ENCODE measurements around the gene LRP1-AS. TPM values are rescaled to one million over a fixed set of nuclear protein-coding genes. Genes with fewer than 3 reads are reported as not detected.

Gene LRP1-AS
- total RNA-seq, 1 experiment from 2014 or later = not detected

DNA sequence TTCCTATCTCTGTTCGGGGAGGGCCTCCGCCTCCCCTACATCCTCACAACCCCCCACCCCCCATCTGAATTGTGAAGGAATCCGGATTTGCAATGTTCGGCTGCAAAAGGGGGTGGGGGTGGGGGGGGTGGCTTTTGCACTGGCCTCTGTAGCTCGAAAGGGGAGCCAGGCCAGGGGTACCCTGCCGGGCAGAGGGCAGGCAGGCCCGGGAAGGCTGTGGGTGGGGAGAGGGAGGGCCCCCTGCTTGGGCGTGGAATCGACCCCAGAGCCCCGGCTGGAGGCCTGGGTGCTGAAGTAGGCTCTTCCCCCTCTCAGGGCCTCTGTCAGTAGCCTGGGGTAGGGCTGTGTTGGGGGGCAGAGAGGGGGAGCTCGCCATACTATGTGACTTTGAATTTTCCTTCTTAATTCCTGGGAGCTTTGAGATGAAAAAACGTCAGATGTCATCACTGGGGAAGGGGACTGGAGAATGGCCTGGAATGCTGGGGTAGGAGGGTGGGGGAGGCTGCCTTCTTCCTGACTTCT lies 18.0 kb downstream of the LRP1-AS start:
- ChIA-PET CTCF (interaction anchor here (0.7 kb wide), 1 partner anchor 46 kb away, joined by 3 read pairs; no protein-coding TSS in a partner anchor), POLR2A (no interaction called here)
- Histone ChIP-seq H3K4me1 (ENCODE audit: control insufficient read depth, insufficient read depth, low read length) (0 out of 2 replicates have a peak, but pooled peaks cover 5% of the 10 kb centered on the region), H3K9me3 (ENCODE audit: control insufficient read depth, insufficient read depth, low read depth, low read length) (no peaks in the 10 kb centered on the region), H3K27ac (ENCODE audit: low read length) (no peak overlapping the region), H3K27me3 (ENCODE audit: control insufficient read depth, insufficient read depth, low read length) (0 out of 2 replicates have a peak, but pooled peaks cover 3% of the 10 kb centered on the region), H3K36me3 (ENCODE audit: control insufficient read depth, insufficient read depth, low read length) (no peaks in the 10 kb centered on the region), H3K4me3 (ENCODE audit: low read depth in 2 of 2, low read length in 2 of 2) (peak overlapping the region; percentile 78 to 81)
- TF ChIP-seq CTCF (IDR thresholded peaks at IDR 0.05) (no peak), SIN3A (IDR thresholded peaks at IDR 0.05; ENCODE audit: borderline replicate concordance, insufficient read depth, low read depth, low read length) (no peak), POLR2AphosphoS5 (IDR thresholded peaks at IDR 0.05; ENCODE audit: low read depth, low read length) (no peak), TCF7L2 (IDR thresholded peaks at IDR 0.05; ENCODE audit: low read depth, low read length) (no peak)
- TF ChIP-seq, protein P1, sequence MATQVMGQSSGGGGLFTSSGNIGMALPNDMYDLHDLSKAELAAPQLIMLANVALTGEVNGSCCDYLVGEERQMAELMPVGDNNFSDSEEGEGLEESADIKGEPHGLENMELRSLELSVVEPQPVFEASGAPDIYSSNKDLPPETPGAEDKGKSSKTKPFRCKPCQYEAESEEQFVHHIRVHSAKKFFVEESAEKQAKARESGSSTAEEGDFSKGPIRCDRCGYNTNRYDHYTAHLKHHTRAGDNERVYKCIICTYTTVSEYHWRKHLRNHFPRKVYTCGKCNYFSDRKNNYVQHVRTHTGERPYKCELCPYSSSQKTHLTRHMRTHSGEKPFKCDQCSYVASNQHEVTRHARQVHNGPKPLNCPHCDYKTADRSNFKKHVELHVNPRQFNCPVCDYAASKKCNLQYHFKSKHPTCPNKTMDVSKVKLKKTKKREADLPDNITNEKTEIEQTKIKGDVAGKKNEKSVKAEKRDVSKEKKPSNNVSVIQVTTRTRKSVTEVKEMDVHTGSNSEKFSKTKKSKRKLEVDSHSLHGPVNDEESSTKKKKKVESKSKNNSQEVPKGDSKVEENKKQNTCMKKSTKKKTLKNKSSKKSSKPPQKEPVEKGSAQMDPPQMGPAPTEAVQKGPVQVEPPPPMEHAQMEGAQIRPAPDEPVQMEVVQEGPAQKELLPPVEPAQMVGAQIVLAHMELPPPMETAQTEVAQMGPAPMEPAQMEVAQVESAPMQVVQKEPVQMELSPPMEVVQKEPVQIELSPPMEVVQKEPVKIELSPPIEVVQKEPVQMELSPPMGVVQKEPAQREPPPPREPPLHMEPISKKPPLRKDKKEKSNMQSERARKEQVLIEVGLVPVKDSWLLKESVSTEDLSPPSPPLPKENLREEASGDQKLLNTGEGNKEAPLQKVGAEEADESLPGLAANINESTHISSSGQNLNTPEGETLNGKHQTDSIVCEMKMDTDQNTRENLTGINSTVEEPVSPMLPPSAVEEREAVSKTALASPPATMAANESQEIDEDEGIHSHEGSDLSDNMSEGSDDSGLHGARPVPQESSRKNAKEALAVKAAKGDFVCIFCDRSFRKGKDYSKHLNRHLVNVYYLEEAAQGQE (IDR thresholded peaks at IDR 0.05; ENCODE audit: insufficient read depth in 1 of 2, low read depth in 2 of 2, low read length in 1 of 2) = no peak
- in situ Hi-C loops (cut with HindIII; ENCODE audit: low pct_unique_long_range_greater_than_20kb, low sequenced_read_pairs) (no loop called here), intact Hi-C loops (cut with micrococcal nuclease; ENCODE audit: unreplicated experiment) (no loop called here)
- BruUV-seq (replicated peaks) = no TSS peak
- DNase-seq (ENCODE audit: low read depth, low spot score) = no peak
- no peak for ATAC-seq

DNA sequence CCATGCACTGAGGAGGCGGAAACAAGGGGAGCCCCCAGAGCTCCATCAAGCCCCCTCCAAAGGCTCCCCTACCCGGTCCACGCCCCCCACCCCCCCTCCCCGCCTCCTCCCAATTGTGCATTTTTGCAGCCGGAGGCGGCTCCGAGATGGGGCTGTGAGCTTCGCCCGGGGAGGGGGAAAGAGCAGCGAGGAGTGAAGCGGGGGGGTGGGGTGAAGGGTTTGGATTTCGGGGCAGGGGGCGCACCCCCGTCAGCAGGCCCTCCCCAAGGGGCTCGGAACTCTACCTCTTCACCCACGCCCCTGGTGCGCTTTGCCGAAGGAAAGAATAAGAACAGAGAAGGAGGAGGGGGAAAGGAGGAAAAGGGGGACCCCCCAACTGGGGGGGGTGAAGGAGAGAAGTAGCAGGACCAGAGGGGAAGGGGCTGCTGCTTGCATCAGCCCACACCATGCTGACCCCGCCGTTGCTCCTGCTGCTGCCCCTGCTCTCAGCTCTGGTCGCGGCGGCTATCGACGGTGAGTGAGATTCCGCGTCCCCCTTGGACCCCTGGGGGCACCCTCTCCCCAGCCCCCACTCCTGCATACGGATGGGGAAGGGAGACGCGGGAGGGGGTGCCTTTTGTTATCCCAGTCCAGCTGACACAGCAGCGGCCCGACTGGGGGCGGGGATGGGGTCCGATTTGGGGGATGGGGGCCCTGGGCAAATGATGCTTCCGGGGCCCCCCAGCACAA lies 18.7 kb downstream of the LRP1-AS start:
- no TSS peak for BruUV-seq (replicated peaks)
- TF ChIP-seq POLR2AphosphoS5 (IDR thresholded peaks at IDR 0.05; ENCODE audit: low read depth, low read length) (no peak), CTCF (IDR thresholded peaks at IDR 0.05) (no peak), SIN3A (IDR thresholded peaks at IDR 0.05; ENCODE audit: borderline replicate concordance, insufficient read depth, low read depth, low read length) (no peak), TCF7L2 (IDR thresholded peaks at IDR 0.05; ENCODE audit: low read depth, low read length) (no peak)
- TF ChIP-seq, protein P1 (IDR thresholded peaks at IDR 0.05; ENCODE audit: insufficient read depth in 1 of 2, low read depth in 2 of 2, low read length in 1 of 2) = no peak
- POLR2A ChIA-PET = interaction anchor here (0.5 to 0.7 kb wide), 3 partner anchors 10 to 402 kb away, joined by 3 to 5 read pairs (median 3); no protein-coding TSS in a partner anchor

More for the DNA sequence above, 18.7 kb downstream of the LRP1-AS start:
- Histone ChIP-seq H3K4me1 (ENCODE audit: control insufficient read depth, insufficient read depth, low read length) (0 out of 2 replicates have a peak, but pooled peaks cover 5% of the 10 kb centered on the region), H3K36me3 (ENCODE audit: control insufficient read depth, insufficient read depth, low read length) (no peaks in the 10 kb centered on the region), H3K4me3 (ENCODE audit: low read depth in 2 of 2, low read length in 2 of 2) (peak overlapping the region; percentile 78 to 81), H3K9me3 (ENCODE audit: control insufficient read depth, insufficient read depth, low read depth, low read length) (peaks cover 2% of the 10 kb centered on the region; the same call in 1 of the 2 replicates), H3K27me3 (ENCODE audit: control insufficient read depth, insufficient read depth, low read length) (0 out of 2 replicates have a peak, but pooled peaks cover 3% of the 10 kb centered on the region), H3K27ac (ENCODE audit: low read length) (no peak overlapping the region)
- CTCF ChIA-PET = interaction anchor here (0.6 to 1.3 kb wide), 7 partner anchors 17 to 115 kb away, joined by 3 to 10 read pairs (median 5); partner anchors contain the start of gene TAC3
- DNase-seq (ENCODE audit: low read depth, low spot score) (no peak), ATAC-seq (no peak)
- in situ Hi-C loops (cut with HindIII; ENCODE audit: low pct_unique_long_range_greater_than_20kb, low sequenced_read_pairs) (no loop called here), intact Hi-C loops (cut with micrococcal nuclease; ENCODE audit: unreplicated experiment) (no loop called here)
